Liver (tissue), 9 donors: ENCODE data around the gene UCP2. TPM values are rescaled to one million over a fixed set of nuclear protein-coding genes. Genes with fewer than 3 reads are reported as not detected.

Source experiments
- DNase-seq: peaks from one replicate; pipeline ENCODE4 v3.0.0-alpha.2; 2017; ENCODE audit warnings: low spot score
- H3K27ac ChIP-seq, 2 donors: one replicate each; pipeline ENCODE4 v1.7.0; 2013; ENCODE audit warnings: inconsistent platforms in 2 of 2, low read length in 2 of 2, control low read depth in 1 of 2, low read depth in 1 of 2, mild to moderate bottlenecking in 1 of 2
- H3K27me3 ChIP-seq, 4 donors: one replicate each; pipeline versions ENCODE4 v1.6.1 to v1.7.0; 2013; ENCODE audit warnings: low read length in 3 of 4, inconsistent platforms in 1 of 4, mild to moderate bottlenecking in 1 of 4, moderate library complexity in 1 of 4; ENCODE audit not compliant: control insufficient read depth in 4 of 4, insufficient read depth in 4 of 4
- H3K36me3 ChIP-seq, 4 donors: one replicate each; pipeline versions ENCODE4 v1.6.1 to v1.7.0; 2013; ENCODE audit warnings: low read length in 3 of 4, mild to moderate bottlenecking in 3 of 4, low read depth in 1 of 4, moderate library complexity in 1 of 4; ENCODE audit not compliant: control insufficient read depth in 4 of 4, insufficient read depth in 3 of 4
- H3K4me1 ChIP-seq, 4 donors: one replicate each; pipeline versions ENCODE4 v1.6.1 to v1.7.0; 2013; ENCODE audit warnings: low read length in 3 of 4, mild to moderate bottlenecking in 3 of 4, moderate library complexity in 1 of 4; ENCODE audit not compliant: control insufficient read depth in 4 of 4, insufficient read depth in 4 of 4
- H3K4me3 ChIP-seq, 3 donors: one replicate each; pipeline versions ENCODE4 v1.6.1 to v1.7.0; 2013; ENCODE audit warnings: low read length in 3 of 3, control low read depth in 1 of 3, low read depth in 1 of 3, mild to moderate bottlenecking in 1 of 3
- H3K9ac ChIP-seq, 2 donors: one replicate each; pipeline ENCODE4 v1.7.0; 2013; ENCODE audit warnings: low read length in 2 of 2, mild to moderate bottlenecking in 2 of 2, moderate library complexity in 2 of 2, control low read depth in 1 of 2, low read depth in 1 of 2
- H3K9me3 ChIP-seq, 4 donors: one replicate each; pipeline versions ENCODE4 v1.6.1 to v1.7.0; 2013; ENCODE audit warnings: low read length in 3 of 4; ENCODE audit not compliant: control insufficient read depth in 4 of 4
- CTCF ChIP-seq: fragments of 150-350 bp; IDR thresholded peaks from 2 replicates; pipeline ENCODE4 v1.5.1; 2017; ENCODE audit warnings: improper control_type of control experiment, low read depth, low read length; ENCODE audit not compliant: missing input control
- EGR1 ChIP-seq, 2 donors: IDR thresholded peaks; 2 replicates each; pipeline ENCODE4 v1.6.1; 2016 to 2018; ENCODE audit warnings: antibody characterized with exemption in 2 of 2, low read depth in 2 of 2
- FOXA2 ChIP-seq: IDR thresholded peaks from 2 replicates; pipeline ENCODE4 v1.6.1; 2016; ENCODE audit warnings: antibody characterized with exemption
- GABPA ChIP-seq, 2 donors: IDR thresholded peaks in 1 of 2; conservative IDR thresholded peaks in 1 of 2; 2 replicates each; pipeline ENCODE4 v1.6.1; 2016; ENCODE audit warnings: antibody characterized with exemption in 2 of 2, mild to moderate bottlenecking in 1 of 2, moderate library complexity in 1 of 2
- HNF4A ChIP-seq, 2 donors: conservative IDR thresholded peaks; 2 replicates each; pipeline ENCODE4 v1.6.1; 2016; ENCODE audit warnings: antibody characterized with exemption in 2 of 2, mild to moderate bottlenecking in 2 of 2
- HNF4G ChIP-seq: IDR thresholded peaks from 2 replicates; pipeline ENCODE4 v1.6.1; 2016; ENCODE audit warnings: antibody characterized with exemption
- JUND ChIP-seq, 2 donors: IDR thresholded peaks; 2 replicates each; pipeline ENCODE4 v1.6.1; 2016; ENCODE audit warnings: antibody characterized with exemption in 2 of 2
- MAX ChIP-seq: IDR thresholded peaks from 2 replicates; pipeline ENCODE4 v1.6.1; 2016; ENCODE audit warnings: antibody characterized with exemption
- NR2F2 ChIP-seq: IDR thresholded peaks from 2 replicates; pipeline ENCODE4 v1.6.1; 2016; ENCODE audit warnings: antibody characterized with exemption
- REST ChIP-seq: IDR thresholded peaks from 2 replicates; pipeline ENCODE4 v1.6.1; 2016; ENCODE audit warnings: antibody characterized with exemption, mild to moderate bottlenecking
- SP1 ChIP-seq: IDR thresholded peaks from 2 replicates; pipeline ENCODE4 v1.6.1; 2018; ENCODE audit warnings: antibody characterized with exemption, mild to moderate bottlenecking
- YY1 ChIP-seq: IDR thresholded peaks from 2 replicates; pipeline ENCODE4 v1.6.1; 2016; ENCODE audit warnings: antibody characterized with exemption, mild to moderate bottlenecking
- ZBTB33 ChIP-seq: IDR thresholded peaks from 2 replicates; pipeline ENCODE4 v1.6.1; 2016; ENCODE audit warnings: antibody characterized with exemption
- WGBS: extraction: QIAGEN DNeasy Blood & Tissue Kit; methylation state at CpG from one replicate; pipeline ENCODE4 v1.1.7; 2013; 5-methylcytosine and 5-hydroxymethylcytosine counted together
- polyA plus RNA-seq, 2 donors: library from polyadenylated mRNA; stranded (reverse) in 1 of 2; unstranded in 1 of 2; fragments of 200-250 nt in 1 of 2; fragments of >200 nt in 1 of 2; fragmentation: Nextera tagmentation in 1 of 2; extraction: Ambion mirVana in 1 of 2; gene quantifications; one replicate each; pipeline versions ENCODE4 v1.2.1 to v1.2.3, GENCODE V29; 2013 to 2015
- total RNA-seq, 2 donors: library from RNA; depleted of rRNA; stranded (reverse); fragments of >200 nt; gene quantifications; one replicate each; pipeline ENCODE4 v1.2.3, GENCODE V29; 2014
- donor health status: healthy.
- donor health status: healthy.
- donor health status: healthy.
- donor health status: healthy.
- donor health status: healthy.

The UCP2 gene
- total and polyA plus RNA-seq, 4 donors: 10.4 to 137 (median 13.6) TPM

GRCh38 chr11:73949912-73950311, 32.7 kb downstream of the UCP2 start:
- no peaks in the 10 kb centered on the region for H3K9me3 ChIP-seq
- H3K9ac ChIP-seq: no peak overlapping the region
- no peak for DNase-seq
- no peaks in the 10 kb centered on the region for H3K4me1 ChIP-seq
- TF ChIP-seq FOXA2: no peak
- TF ChIP-seq EGR1 (IDR thresholded peaks at IDR 0.05; ENCODE audit: low read depth in 2 of 2): no peak
- TF ChIP-seq SP1: no peak
- TF ChIP-seq YY1: no peak
- TF ChIP-seq ZBTB33: no peak
- no peak for TF ChIP-seq JUND (IDR thresholded peaks at IDR 0.05)
- no peak for TF ChIP-seq HNF4A (conservative IDR thresholded peaks at IDR 0.05)
- TF ChIP-seq MAX: no peak
- TF ChIP-seq CTCF: no peak
- no peak for TF ChIP-seq REST
- TF ChIP-seq HNF4G: no peak
- no peaks in the 10 kb centered on the region for H3K27me3 ChIP-seq
- whole genome bisulfite sequencing: 85% methylated on average over 5 of the region's 5 CpGs
- no peak overlapping the region for H3K27ac ChIP-seq
- H3K36me3 ChIP-seq: no peaks in the 10 kb centered on the region
- H3K4me3 ChIP-seq: no peak overlapping the region

GRCh38 chr11:73949246-73949645, 33.4 kb downstream of the UCP2 start:
- Histone ChIP-seq H3K4me3 (no peak overlapping the region), H3K9ac (no peak overlapping the region), H3K27ac (no peak overlapping the region), H3K27me3 (no peaks in the 10 kb centered on the region), H3K4me1 (no peaks in the 10 kb centered on the region), H3K9me3 (no peaks in the 10 kb centered on the region), H3K36me3 (no peaks in the 10 kb centered on the region)
- 84% methylated on average over 4 of the region's 4 CpGs for WGBS
- no peak for TF ChIP-seq FOXA2
- no peak for TF ChIP-seq GABPA (IDR thresholded peaks at IDR 0.05 in 1 of 2, conservative IDR thresholded peaks at IDR 0.05 in 1 of 2)
- TF ChIP-seq HNF4A (conservative IDR thresholded peaks at IDR 0.05): no peak
- no peak for TF ChIP-seq NR2F2
- no peak for TF ChIP-seq CTCF
- no peak for DNase-seq
